Tibial artery (tissue), 4 donors: ENCODE results near the gene PACSIN3.

Experiments
- DNase-seq, 2 donors: peaks; one replicate each; pipeline ENCODE4 v3.0.0-alpha.2; 2019
- H3K27ac ChIP-seq, 2 donors: fragments of 200-600 bp; sonication (generic) in 1 of 2; 1 replicate in 1 of 2; 2 replicates in 1 of 2; pipeline ENCODE4 v1.5.1; 2018 to 2019; ENCODE audit warnings: mild to moderate bottlenecking in 1 of 2
- H3K27me3 ChIP-seq, 2 donors: fragments of 200-600 bp; sonication (generic) in 1 of 2; one replicate each; pipeline versions ENCODE4 v1.5.1 to v1.6.0; 2016 to 2019
- H3K36me3 ChIP-seq, 3 donors: fragments of 200-600 bp; sonication (generic) in 2 of 3; one replicate each; pipeline ENCODE4 v1.5.1; 2016 to 2019; ENCODE audit warnings: mild to moderate bottlenecking in 2 of 3
- H3K4me1 ChIP-seq, 4 donors: fragments of 200-600 bp; sonication (generic) in 2 of 4; 1 replicate in 3 of 4; 2 replicates in 1 of 4; pipeline ENCODE4 v1.5.1; 2016 to 2019
- H3K4me3 ChIP-seq, 2 donors: fragments of 200-600 bp; sonication (generic) in 1 of 2; 1 replicate in 1 of 2; 2 replicates in 1 of 2; pipeline ENCODE4 v1.5.1; 2018 to 2019; ENCODE audit warnings: mild to moderate bottlenecking in 2 of 2
- H3K9me3 ChIP-seq, 3 donors: fragments of 200-600 bp; sonication (generic) in 1 of 3; one replicate each; pipeline ENCODE4 v1.5.1; 2016 to 2019
- intact Hi-C: fragments of 100-400 bp; cut with DNase I; formaldehyde crosslinking; loops from one replicate; pipeline ENCODE4 v1.15.0; 2023; ENCODE audit warnings: low total_unique reads
- TF ChIP-seq, protein P1 (sequence below), 2 experiments: fragments of 200-600 bp in 1 of 2; fragments of 450-650 bp in 1 of 2; IDR thresholded peaks; one replicate each; pipeline ENCODE4 v1.5.1; 2017 to 2019; ENCODE audit warnings: antibody characterized with exemption in 2 of 2, mild to moderate bottlenecking in 1 of 2, moderate library complexity in 1 of 2

PACSIN3 gene

DNA sequence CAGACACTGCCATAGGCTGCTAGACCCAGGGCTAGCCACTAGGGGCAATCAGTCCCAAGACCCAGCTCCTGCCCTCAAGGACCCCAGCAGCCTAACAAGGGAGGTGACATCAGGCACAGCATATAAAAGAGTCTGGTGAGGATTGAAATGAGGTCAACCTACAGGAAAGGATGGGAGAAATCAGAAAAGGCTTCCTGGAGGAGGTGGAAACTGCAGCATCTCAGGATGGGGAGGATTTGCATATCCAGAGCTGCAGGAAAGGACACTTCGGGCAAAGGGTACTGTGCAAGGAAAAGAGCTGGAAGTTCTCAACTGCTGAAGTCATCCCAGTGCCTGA is 6.6 kb downstream of the PACSIN3 start:
- peaks cover 0 to 49% (median 10%) of the 10 kb centered on the region in 3 donors for H3K36me3 ChIP-seq
- no peaks in the 10 kb centered on the region for H3K9me3 ChIP-seq
- intact Hi-C loops, result loop anchor here (5.0 to 10.0 kb wide), 3 partner anchors 33 to 235 kb away; partner anchors contain the start of genes DDB2 and MYBPC3
- peaks cover 0 to 45% (median 31%) of the 10 kb centered on the region in 4 donors for H3K4me1 ChIP-seq
- no peak overlapping the region for H3K27ac ChIP-seq
- no peaks in the 10 kb centered on the region for H3K27me3 ChIP-seq
- DNase-seq, result no peak
- TF ChIP-seq, protein P1, sequence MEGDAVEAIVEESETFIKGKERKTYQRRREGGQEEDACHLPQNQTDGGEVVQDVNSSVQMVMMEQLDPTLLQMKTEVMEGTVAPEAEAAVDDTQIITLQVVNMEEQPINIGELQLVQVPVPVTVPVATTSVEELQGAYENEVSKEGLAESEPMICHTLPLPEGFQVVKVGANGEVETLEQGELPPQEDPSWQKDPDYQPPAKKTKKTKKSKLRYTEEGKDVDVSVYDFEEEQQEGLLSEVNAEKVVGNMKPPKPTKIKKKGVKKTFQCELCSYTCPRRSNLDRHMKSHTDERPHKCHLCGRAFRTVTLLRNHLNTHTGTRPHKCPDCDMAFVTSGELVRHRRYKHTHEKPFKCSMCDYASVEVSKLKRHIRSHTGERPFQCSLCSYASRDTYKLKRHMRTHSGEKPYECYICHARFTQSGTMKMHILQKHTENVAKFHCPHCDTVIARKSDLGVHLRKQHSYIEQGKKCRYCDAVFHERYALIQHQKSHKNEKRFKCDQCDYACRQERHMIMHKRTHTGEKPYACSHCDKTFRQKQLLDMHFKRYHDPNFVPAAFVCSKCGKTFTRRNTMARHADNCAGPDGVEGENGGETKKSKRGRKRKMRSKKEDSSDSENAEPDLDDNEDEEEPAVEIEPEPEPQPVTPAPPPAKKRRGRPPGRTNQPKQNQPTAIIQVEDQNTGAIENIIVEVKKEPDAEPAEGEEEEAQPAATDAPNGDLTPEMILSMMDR (IDR thresholded peaks at IDR 0.05), result peak in 1 of 2 experiments; percentile 36
- H3K4me3 ChIP-seq, result no peak overlapping the region

- no peaks in the 10 kb centered on the region for H3K9me3 ChIP-seq
- intact Hi-C loops, result loop anchor here (5.0 to 10.0 kb wide), 3 partner anchors 33 to 236 kb away; partner anchors contain the start of genes DDB2 and MYBPC3
- peak overlapping the region; percentile 92 to 95 for H3K27ac ChIP-seq
- H3K4me3 ChIP-seq, result no peak overlapping the region
- TF ChIP-seq, protein P1 (IDR thresholded peaks at IDR 0.05), result no peak
- peaks cover 0 to 53% (median 12%) of the 10 kb centered on the region in 3 donors for H3K36me3 ChIP-seq
- H3K4me1 ChIP-seq, result peaks cover 0 to 41% (median 27%) of the 10 kb centered on the region in 4 donors
- no peak for DNase-seq
- H3K27me3 ChIP-seq, result no peaks in the 10 kb centered on the region
These were observed 7.2 kb downstream of the PACSIN3 start for GRCh38 chr11:47178737-47179654.

- Histone ChIP-seq H3K9me3 (no peaks in the 10 kb centered on the region), H3K27ac (peak overlapping the region; percentile 92 to 95), H3K27me3 (no peaks in the 10 kb centered on the region), H3K36me3 (peaks cover 5 to 57% (median 19%) of the 10 kb centered on the region in 3 donors), H3K4me3 (no peak overlapping the region), H3K4me1 (peaks cover 0 to 41% (median 30%) of the 10 kb centered on the region in 4 donors)
- TF ChIP-seq, protein P1 (IDR thresholded peaks at IDR 0.05), result no peak
- DNase-seq, result no peak
- intact Hi-C loops, result loop anchor here (5.0 to 10.0 kb wide), 3 partner anchors 34 to 236 kb away; partner anchors contain the start of genes DDB2 and MYBPC3
These were observed 7.9 kb downstream of the PACSIN3 start for GRCh38 chr11:47178316-47178715.

- intact Hi-C loops, result loop anchor here (5.0 to 10.0 kb wide), 3 partner anchors 34 to 237 kb away; partner anchors contain the start of genes DDB2 and MYBPC3
- TF ChIP-seq, protein P1 (IDR thresholded peaks at IDR 0.05), result no peak
- DNase-seq, result peak in 1 of 2 donors; percentile 77
- Histone ChIP-seq H3K9me3 (no peaks in the 10 kb centered on the region), H3K27ac (peak overlapping the region; percentile 92 to 95), H3K27me3 (no peaks in the 10 kb centered on the region), H3K4me3 (peak overlapping the region in 1 of 2 donors; percentile 99), H3K4me1 (peaks cover 0 to 44% (median 31%) of the 10 kb centered on the region in 4 donors), H3K36me3 (peaks cover 10 to 60% (median 23%) of the 10 kb centered on the region in 3 donors)
These were observed 8.4 kb downstream of the PACSIN3 start for GRCh38 chr11:47177846-47178245.

DNA sequence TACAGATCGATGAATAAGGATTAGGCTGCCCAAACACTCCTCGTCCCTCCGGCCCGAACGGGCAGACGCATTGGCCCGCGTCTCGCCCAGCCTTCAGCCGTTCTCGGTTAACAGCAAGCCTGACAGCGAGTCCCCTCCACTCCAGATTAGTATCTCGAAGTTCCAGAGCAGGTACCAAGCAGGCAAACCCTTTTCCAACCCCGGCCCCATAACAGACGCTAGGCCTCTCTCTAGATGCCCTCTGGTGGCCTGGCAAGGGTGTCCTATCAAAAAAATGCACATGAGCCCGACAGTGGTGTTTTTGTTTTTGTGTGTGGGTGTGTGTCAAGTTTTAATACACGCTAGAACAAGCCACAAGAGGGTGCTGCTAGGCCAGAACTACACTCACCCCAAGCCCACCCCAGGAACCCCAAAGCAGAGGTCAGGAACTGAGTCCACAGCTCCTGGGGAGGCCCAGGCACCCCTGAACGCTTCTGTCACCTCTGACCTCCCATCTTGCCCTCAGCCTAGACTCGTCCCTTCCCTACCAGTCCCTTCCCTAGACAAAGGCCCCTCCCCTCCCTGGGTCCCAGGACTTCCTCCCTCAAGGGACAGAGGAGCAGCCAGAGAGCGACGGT is 8.9 kb downstream of the PACSIN3 start:
- Histone ChIP-seq H3K9me3 (no peaks in the 10 kb centered on the region), H3K36me3 (peaks cover 12 to 62% (median 29%) of the 10 kb centered on the region in 3 donors), H3K27me3 (no peaks in the 10 kb centered on the region), H3K4me1 (peaks cover 0 to 49% (median 32%) of the 10 kb centered on the region in 4 donors), H3K27ac (peak overlapping the region; percentile 92 to 95), H3K4me3 (peak overlapping the region; percentile 90 to 99)
- TF ChIP-seq, protein P1 (IDR thresholded peaks at IDR 0.05), result peak; percentile 65 to 78
- peak; percentile 77 to 84 for DNase-seq
- intact Hi-C loops, result loop anchor here (5.0 to 10.0 kb wide), 3 partner anchors 35 to 237 kb away; partner anchors contain the start of genes DDB2 and MYBPC3
